Measurements from ENCODE around the gene CCNE1. TPM values are rescaled to one million over a fixed set of nuclear protein-coding genes. Genes with fewer than 3 reads are reported as not detected.
A peak's percentile ranks its signal among the peaks of the same experiment; 100 is the strongest.

Gene CCNE1
- total RNA-seq, 2 donors from 2014 or later, result not detected

GRCh38 chr19:29809795-29810503 lies 1.8 kb upstream of the CCNE1 start:
- Histone ChIP-seq H3K9me3 (no peaks in the 10 kb centered on the region), H3K27me3 (no peaks in the 10 kb centered on the region), H3K36me3 (replicated peaks in 1 of 2; ENCODE audit: insufficient read depth in 1 of 2, low read depth in 2 of 2) (no peaks in the 10 kb centered on the region), H3K4me3 (no peak overlapping the region), H3K27ac (peak overlapping the region in 2 of 4 donors; percentile 1 to 57), H3K4me1 (peaks cover 24% of the 10 kb centered on the region)
- WGBS, 2 donors, result 68 to 82% methylated on average over 3 of the region's 3 CpGs
- intact Hi-C loops (cut with DNase I), result no loop called here
- TF ChIP-seq POLR2A (IDR thresholded peaks at IDR 0.05), result no peak
- TF ChIP-seq, protein P1, sequence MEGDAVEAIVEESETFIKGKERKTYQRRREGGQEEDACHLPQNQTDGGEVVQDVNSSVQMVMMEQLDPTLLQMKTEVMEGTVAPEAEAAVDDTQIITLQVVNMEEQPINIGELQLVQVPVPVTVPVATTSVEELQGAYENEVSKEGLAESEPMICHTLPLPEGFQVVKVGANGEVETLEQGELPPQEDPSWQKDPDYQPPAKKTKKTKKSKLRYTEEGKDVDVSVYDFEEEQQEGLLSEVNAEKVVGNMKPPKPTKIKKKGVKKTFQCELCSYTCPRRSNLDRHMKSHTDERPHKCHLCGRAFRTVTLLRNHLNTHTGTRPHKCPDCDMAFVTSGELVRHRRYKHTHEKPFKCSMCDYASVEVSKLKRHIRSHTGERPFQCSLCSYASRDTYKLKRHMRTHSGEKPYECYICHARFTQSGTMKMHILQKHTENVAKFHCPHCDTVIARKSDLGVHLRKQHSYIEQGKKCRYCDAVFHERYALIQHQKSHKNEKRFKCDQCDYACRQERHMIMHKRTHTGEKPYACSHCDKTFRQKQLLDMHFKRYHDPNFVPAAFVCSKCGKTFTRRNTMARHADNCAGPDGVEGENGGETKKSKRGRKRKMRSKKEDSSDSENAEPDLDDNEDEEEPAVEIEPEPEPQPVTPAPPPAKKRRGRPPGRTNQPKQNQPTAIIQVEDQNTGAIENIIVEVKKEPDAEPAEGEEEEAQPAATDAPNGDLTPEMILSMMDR (IDR thresholded peaks at IDR 0.05), result no peak
- ATAC-seq, result no peak
- no peak for DNase-seq

- Histone ChIP-seq H3K4me3 (no peak overlapping the region), H3K9me3 (no peaks in the 10 kb centered on the region), H3K36me3 (replicated peaks in 1 of 2; ENCODE audit: insufficient read depth in 1 of 2, low read depth in 2 of 2) (no peaks in the 10 kb centered on the region), H3K27me3 (no peaks in the 10 kb centered on the region), H3K4me1 (peaks cover 19% of the 10 kb centered on the region), H3K27ac (peak overlapping the region in 2 of 4 donors; percentile 1 to 57)
- TF ChIP-seq, protein P1 (IDR thresholded peaks at IDR 0.05), result no peak
- TF ChIP-seq POLR2A (IDR thresholded peaks at IDR 0.05), result no peak
- no peak for ATAC-seq
- DNase-seq, result peak in 3 of 4 donors; percentile 17 to 33 (median 20)
- 76 to 78% methylated on average over 4 of the region's 4 CpGs for WGBS, 2 donors
- intact Hi-C loops (cut with DNase I), result no loop called here
These were observed 1.3 kb upstream of the CCNE1 start for GRCh38 chr19:29810504-29810871.

GRCh38 chr19:29812080-29812880 lies 489 bp downstream of the CCNE1 start:
- Histone ChIP-seq H3K27ac (no peak overlapping the region), H3K9me3 (no peaks in the 10 kb centered on the region), H3K36me3 (replicated peaks in 1 of 2; ENCODE audit: insufficient read depth in 1 of 2, low read depth in 2 of 2) (no peaks in the 10 kb centered on the region), H3K27me3 (no peaks in the 10 kb centered on the region), H3K4me1 (peaks cover 13% of the 10 kb centered on the region), H3K4me3 (no peak overlapping the region)
- DNase-seq, result peak in 3 of 4 donors; percentile 19 to 32 (median 21)
- ATAC-seq, result no peak
- WGBS, 2 donors, result 2 to 7% methylated on average over 12 to 50 of the region's 104 CpGs
- intact Hi-C loops (cut with DNase I), result no loop called here
- TF ChIP-seq POLR2A (IDR thresholded peaks at IDR 0.05), result no peak
- TF ChIP-seq, protein P1 (IDR thresholded peaks at IDR 0.05), result no peak

- no peaks in the 10 kb centered on the region for H3K36me3 ChIP-seq (replicated peaks in 1 of 2; ENCODE audit: insufficient read depth in 1 of 2, low read depth in 2 of 2)
- peak in 1 of 4 donors; percentile 23 for DNase-seq
- H3K4me1 ChIP-seq, result peaks cover 13% of the 10 kb centered on the region
- no peak overlapping the region for H3K4me3 ChIP-seq
- no peak overlapping the region for H3K27ac ChIP-seq
- no peaks in the 10 kb centered on the region for H3K27me3 ChIP-seq
- WGBS, 2 donors, result 75 to 84% methylated on average over 6 of the region's 6 CpGs
- TF ChIP-seq, protein P1 (IDR thresholded peaks at IDR 0.05), result no peak
- TF ChIP-seq POLR2A (IDR thresholded peaks at IDR 0.05), result no peak
- H3K9me3 ChIP-seq, result no peaks in the 10 kb centered on the region
- ATAC-seq, result no peak
- intact Hi-C loops (cut with DNase I), result no loop called here
These were observed 1.1 kb downstream of the CCNE1 start for GRCh38 chr19:29812881-29813275.
